SK-N-MC (cell line): ENCODE results near the gene RAP1GAP.

Source experiments
- DNase-seq: peaks from one replicate; pipeline ENCODE4 v3.0.0-alpha.2; 2011; ENCODE audit warnings: low read depth, low spot score
- H3K27ac ChIP-seq: fragments of 200-600 bp; sonication (generic); 2 replicates; pipeline ENCODE4 v1.5.1; 2016; ENCODE audit warnings: mixed run types
- H3K36me3 ChIP-seq: fragments of 200-600 bp; sonication (generic); 2 replicates; pipeline ENCODE4 v1.6.1; 2017; ENCODE audit warnings: antibody characterized with exemption, low read length, mixed read lengths; ENCODE audit not compliant: insufficient read depth
- H3K4me3 ChIP-seq: fragments of 200-600 bp; sonication (generic); 2 replicates; pipeline ENCODE4 v1.5.1; 2016
- H3K9ac ChIP-seq: fragments of 200-600 bp; sonication (generic); 2 replicates; pipeline ENCODE4 v1.8.0; 2017; ENCODE audit warnings: mixed run types, mixed read lengths; ENCODE audit not compliant: insufficient read length
- H3K9me3 ChIP-seq: fragments of 200-600 bp; sonication (generic); 2 replicates; pipeline ENCODE4 v1.6.1; 2017; ENCODE audit warnings: low read depth, mild to moderate bottlenecking, antibody characterized with exemption, low read length, moderate library complexity, mixed read lengths
- EZH2 ChIP-seq: fragments of 200-600 bp; sonication (generic); IDR thresholded peaks from one replicate; pipeline ENCODE4 v1.6.1; 2017; ENCODE audit warnings: antibody characterized with exemption
- FOXP2 ChIP-seq: optimal IDR thresholded peaks from 2 replicates; pipeline ENCODE3; 2011; ENCODE audit warnings: mild to moderate bottlenecking, moderate library complexity; ENCODE audit not compliant: insufficient read depth; ENCODE audit errors: extremely low read length, control extremely low read depth
- POLR2AphosphoS5 ChIP-seq: IDR thresholded peaks from 2 replicates; pipeline ENCODE4 v1.6.1; 2012; ENCODE audit warnings: mild to moderate bottlenecking, low read depth, low read length, borderline replicate concordance

The RAP1GAP gene

GRCh38 chr1:21669258-21670058 is at the start of gene RAP1GAP:
TSS of gene RAP1GAP (minus strand) at chr1:21669357. CDS start at chr1:21620032, 49,325 bp downstream.
- Histone ChIP-seq H3K36me3 (no peaks in the 10 kb centered on the region), H3K4me3 (peak within 1 kb of the TSS; percentile 82), H3K9ac (peak within 1 kb of the TSS; percentile 62), H3K9me3 (no peaks in the 10 kb centered on the region), H3K27ac (no peak within 1 kb of the TSS)
- TF ChIP-seq POLR2AphosphoS5 (no peak), FOXP2 (no peak), EZH2 (no peak)
- no peak for DNase-seq

GRCh38 chr1:21716169-21716568 is 47.0 kb upstream of the RAP1GAP start:
- no peak for DNase-seq
- Histone ChIP-seq H3K27ac (no peak overlapping the region), H3K9me3 (no peaks in the 10 kb centered on the region), H3K36me3 (peaks cover 75% of the 10 kb centered on the region), H3K9ac (no peak overlapping the region), H3K4me3 (no peak overlapping the region)
- TF ChIP-seq FOXP2: no peak
- no peak for TF ChIP-seq POLR2AphosphoS5
- TF ChIP-seq EZH2: no peak

DNA sequence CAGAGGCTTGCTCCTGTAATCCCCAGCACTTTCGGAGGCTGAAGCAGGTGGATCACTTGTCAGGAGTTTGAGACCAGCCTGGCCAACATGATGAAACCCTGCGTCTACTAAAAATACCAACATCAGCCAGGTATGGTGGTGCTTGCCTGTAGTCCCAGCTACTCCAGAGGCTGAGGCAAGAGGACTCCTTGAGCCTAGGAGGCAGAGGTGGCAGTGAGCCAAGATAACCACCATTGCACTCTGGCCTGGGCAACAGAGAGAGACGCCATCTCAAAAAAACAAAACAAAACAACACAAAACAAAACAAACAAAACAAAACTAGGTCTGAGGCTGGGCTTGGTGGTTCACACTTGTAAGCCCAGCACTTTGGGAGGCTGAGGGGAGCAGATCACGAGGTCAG is 38.7 kb upstream of the RAP1GAP start:
- no peak overlapping the region for H3K27ac ChIP-seq
- no peak for DNase-seq
- H3K4me3 ChIP-seq: no peak overlapping the region
- no peak for TF ChIP-seq EZH2
- no peak for TF ChIP-seq FOXP2
- no peak for TF ChIP-seq POLR2AphosphoS5
- H3K9ac ChIP-seq: no peak overlapping the region
- H3K36me3 ChIP-seq: peaks cover 40% of the 10 kb centered on the region
- H3K9me3 ChIP-seq: no peaks in the 10 kb centered on the region

GRCh38 chr1:21707086-21707840 is 38.1 kb upstream of the RAP1GAP start:
- no peak for TF ChIP-seq FOXP2
- TF ChIP-seq EZH2: no peak
- no peak for TF ChIP-seq POLR2AphosphoS5
- H3K9ac ChIP-seq: no peak overlapping the region
- DNase-seq: no peak
- H3K27ac ChIP-seq: no peak overlapping the region
- peaks cover 46% of the 10 kb centered on the region for H3K36me3 ChIP-seq
- no peak overlapping the region for H3K4me3 ChIP-seq
- no peaks in the 10 kb centered on the region for H3K9me3 ChIP-seq

DNA sequence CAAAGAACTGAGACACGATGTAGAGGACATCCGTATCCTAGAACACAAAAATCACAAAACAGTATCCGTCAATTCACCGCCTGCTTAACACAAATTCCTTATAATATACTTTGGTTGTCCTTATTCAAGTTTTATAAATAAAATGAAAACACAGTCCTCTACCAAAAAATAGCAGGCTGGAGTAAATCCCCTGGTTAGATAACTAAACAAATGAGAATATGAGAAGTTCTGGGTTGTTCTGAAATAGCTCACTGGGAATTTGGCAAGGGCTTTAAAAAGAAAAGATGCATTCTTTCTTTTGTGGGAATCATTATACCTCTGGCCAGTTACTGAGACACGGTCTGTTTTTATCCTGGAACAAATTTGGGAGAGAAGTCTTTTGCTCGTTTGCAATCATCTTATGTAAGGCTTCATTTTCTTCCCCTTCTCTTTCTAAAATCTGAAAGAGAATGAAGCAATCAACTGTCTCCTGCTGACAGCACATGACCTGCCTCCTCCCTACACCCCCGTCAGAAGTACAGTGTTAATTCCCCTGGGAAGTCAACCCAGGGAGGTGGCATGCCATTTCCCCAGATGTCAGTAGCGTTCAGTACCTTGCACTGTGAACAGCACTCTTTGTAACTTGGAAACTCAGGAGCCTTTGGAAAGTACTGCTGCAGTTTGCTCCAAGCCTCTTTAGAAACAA is 37.1 kb upstream of the RAP1GAP start:
- Histone ChIP-seq H3K9ac (no peak overlapping the region), H3K4me3 (no peak overlapping the region), H3K9me3 (no peaks in the 10 kb centered on the region), H3K36me3 (peaks cover 46% of the 10 kb centered on the region), H3K27ac (0 out of 2 replicates have a peak overlapping the region, but pooled peaks have one; percentile 35)
- no peak for DNase-seq
- TF ChIP-seq FOXP2 (no peak), POLR2AphosphoS5 (no peak), EZH2 (no peak)

- TF ChIP-seq FOXP2 (no peak), POLR2AphosphoS5 (no peak), EZH2 (no peak)
- H3K27ac ChIP-seq: peak overlapping the region; percentile 56; the same call in 1 of the 2 replicates
- no peaks in the 10 kb centered on the region for H3K9me3 ChIP-seq
- H3K4me3 ChIP-seq: no peak overlapping the region
- no peak overlapping the region for H3K9ac ChIP-seq
- H3K36me3 ChIP-seq: peaks cover 46% of the 10 kb centered on the region
- no peak for DNase-seq
Measured at GRCh38 chr1:21705303-21705980, 36.3 kb upstream of the RAP1GAP start.

- TF ChIP-seq POLR2AphosphoS5 (no peak), EZH2 (no peak), FOXP2 (no peak)
- H3K27ac ChIP-seq: no peak overlapping the region
- peaks cover 49% of the 10 kb centered on the region for H3K36me3 ChIP-seq
- H3K9me3 ChIP-seq: no peaks in the 10 kb centered on the region
- no peak overlapping the region for H3K4me3 ChIP-seq
- no peak for DNase-seq
- H3K9ac ChIP-seq: no peak overlapping the region
Measured at GRCh38 chr1:21704145-21704544, 35.0 kb upstream of the RAP1GAP start.

GRCh38 chr1:21703318-21703963 is 34.3 kb upstream of the RAP1GAP start:
- TF ChIP-seq POLR2AphosphoS5: no peak
- no peak for TF ChIP-seq FOXP2
- no peak for TF ChIP-seq EZH2
- Histone ChIP-seq H3K9ac (no peak overlapping the region), H3K9me3 (no peaks in the 10 kb centered on the region), H3K4me3 (no peak overlapping the region), H3K27ac (no peak overlapping the region), H3K36me3 (peaks cover 49% of the 10 kb centered on the region)
- DNase-seq: no peak
